GM19452 (cell line): Measurements from ENCODE around the gene HSD3B2.

Source experiments
- ATAC-seq: cut with Tn5 transposase; IDR thresholded peaks from one replicate; pipeline ENCODE4 v1.9.1; 2021; ENCODE audit not compliant: unreplicated experiment

Gene HSD3B2

GRCh38 chr1:119396982-119397381 is 18.0 kb upstream of the HSD3B2 start:
- ATAC-seq: no peak

- ATAC-seq: no peak
Observed at GRCh38 chr1:119397986-119398385, 17.0 kb upstream of the HSD3B2 start.

DNA sequence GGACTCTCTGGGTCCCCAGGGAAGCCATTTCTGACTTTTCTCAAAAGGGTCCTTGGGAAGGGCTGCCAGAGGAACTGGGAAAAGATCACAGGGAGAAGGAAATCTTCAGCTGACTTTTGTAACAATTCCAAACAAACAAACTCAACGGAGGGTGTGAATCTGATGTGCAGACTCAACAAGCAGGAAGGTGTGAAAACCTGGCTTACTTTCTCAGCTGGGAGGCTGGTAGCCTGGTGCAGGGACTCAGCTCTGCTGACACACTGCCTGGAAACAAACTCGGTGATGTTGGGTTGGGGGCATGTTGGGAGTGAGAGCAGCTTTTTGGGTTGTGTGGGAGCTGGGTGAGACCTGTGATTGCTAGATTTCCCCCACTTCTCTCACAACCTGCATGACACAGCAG is 10.2 kb upstream of the HSD3B2 start:
- ATAC-seq: no peak

DNA sequence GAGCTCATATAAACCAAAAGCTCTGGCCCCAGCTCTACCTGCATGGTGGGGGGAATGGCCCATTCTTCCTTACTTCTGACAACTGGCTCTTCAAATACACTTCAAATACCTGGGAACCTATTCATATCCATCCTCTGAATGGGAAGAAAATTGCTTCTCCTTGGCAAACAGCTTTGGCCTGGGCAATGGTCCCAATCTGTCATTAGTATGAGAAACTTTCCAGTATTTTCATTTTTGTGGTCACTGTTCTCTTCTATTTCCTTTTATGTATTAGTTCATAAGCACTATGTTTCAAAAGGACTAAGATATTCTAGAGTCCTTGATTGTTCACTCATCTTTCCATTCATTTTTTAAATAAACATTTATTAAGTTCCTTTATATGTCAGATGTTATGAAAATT is 5.2 kb upstream of the HSD3B2 start:
- ATAC-seq: no peak

DNA sequence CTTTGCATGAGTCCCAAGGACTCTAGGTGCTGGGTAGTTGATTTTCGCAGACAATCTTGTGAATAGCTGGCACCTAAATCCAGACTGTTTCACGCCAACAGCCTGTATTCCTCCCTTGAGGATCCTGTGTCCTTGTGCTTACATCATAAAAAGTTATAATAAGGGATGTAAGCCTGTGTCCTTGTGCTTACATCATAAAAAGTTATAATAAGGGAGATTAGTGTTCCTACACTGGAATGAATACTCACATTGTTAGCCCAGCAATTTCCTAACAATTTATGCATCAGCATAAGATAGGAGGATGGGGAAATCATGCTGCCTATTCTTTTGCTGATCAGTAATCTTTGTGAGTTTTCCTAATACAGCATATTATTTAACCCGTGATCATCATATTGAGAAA is 4.0 kb upstream of the HSD3B2 start:
- no peak for ATAC-seq

- no peak for ATAC-seq
Observed at GRCh38 chr1:119416006-119416640, 1.2 kb downstream of the HSD3B2 start.

DNA sequence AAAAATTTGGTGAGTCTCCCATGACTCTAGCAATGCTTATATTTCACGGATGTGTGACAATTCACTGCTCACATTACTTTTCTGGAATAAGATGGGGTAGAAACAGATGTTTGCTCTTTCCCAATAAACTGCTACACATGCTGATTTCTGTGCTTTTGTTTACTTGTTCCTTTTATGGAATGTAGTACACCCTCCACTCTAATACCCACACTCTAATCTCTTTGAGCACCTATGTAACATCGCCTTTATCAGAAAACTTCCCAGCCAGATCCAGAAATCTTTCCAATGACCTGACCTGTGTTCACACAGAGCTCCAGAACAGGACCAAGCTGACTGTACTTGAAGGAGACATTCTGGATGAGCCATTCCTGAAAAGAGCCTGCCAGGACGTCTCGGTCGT is 4.2 kb downstream of the HSD3B2 start:
- no peak for ATAC-seq

- ATAC-seq: no peak
Observed at GRCh38 chr1:119420638-119421037, 5.7 kb downstream of the HSD3B2 start.

GRCh38 chr1:119422631-119423030 is 7.7 kb downstream of the HSD3B2 start:
- ATAC-seq: no peak

GRCh38 chr1:119428991-119429390 is 14.0 kb downstream of the HSD3B2 start:
- no peak for ATAC-seq

DNA sequence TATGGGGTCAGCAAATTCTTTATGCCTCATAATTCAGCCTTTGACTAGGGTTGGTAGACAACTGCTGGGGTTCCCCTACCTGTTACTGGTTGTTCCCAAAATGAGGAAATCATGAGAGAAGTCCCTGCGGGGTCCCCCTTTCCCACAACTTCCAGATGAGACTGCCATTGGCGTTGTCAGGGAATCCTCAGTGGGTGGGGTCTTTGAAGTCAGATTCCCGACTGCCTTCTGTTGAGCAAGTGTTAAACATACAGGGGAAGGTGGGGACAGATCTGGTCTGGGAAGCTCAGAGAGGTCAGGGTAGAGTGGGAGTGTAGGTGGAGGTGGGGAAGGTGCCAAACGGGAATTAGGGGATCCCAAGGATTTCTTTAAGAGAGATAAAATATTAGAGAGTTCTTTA is 14.7 kb downstream of the HSD3B2 start:
- ATAC-seq: no peak

DNA sequence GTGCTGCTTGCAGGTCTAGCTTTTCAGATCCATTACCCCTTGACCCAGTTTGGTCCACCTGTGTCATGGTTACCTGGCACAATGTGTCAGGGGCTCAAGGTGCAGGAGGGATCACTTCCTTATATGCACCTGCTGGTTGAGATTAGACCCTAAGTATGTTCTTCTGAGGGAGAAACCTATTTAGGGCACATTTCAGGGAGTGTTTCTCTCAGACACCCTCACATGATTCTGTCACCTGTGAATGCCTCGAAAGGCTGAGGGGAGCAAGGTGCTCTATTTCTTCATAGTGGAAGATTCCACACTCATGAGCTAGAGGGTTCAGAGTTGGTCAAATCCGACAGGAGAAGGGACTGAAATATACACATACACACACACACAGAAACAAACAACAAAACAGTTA is 15.5 kb downstream of the HSD3B2 start:
- no peak for ATAC-seq

DNA sequence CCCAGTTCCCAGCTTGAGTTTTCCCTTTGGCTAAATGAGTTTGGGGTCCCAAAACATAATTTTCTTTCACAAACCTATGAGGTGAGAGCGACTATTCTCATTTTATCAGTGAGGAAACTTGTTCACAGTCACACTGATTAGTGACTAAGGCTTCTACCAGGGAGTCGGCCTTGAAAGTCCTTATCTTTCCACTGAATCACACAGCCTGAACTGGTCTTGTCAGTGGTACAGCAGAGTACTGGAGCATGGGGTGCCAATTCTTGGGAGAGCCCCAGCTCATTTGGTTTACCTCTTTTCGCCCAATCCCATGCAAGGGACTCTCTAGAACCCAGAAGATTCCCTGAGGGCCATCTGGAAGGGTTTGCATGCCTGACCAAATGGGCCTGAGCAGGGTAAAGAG is 16.9 kb downstream of the HSD3B2 start:
- no peak for ATAC-seq

DNA sequence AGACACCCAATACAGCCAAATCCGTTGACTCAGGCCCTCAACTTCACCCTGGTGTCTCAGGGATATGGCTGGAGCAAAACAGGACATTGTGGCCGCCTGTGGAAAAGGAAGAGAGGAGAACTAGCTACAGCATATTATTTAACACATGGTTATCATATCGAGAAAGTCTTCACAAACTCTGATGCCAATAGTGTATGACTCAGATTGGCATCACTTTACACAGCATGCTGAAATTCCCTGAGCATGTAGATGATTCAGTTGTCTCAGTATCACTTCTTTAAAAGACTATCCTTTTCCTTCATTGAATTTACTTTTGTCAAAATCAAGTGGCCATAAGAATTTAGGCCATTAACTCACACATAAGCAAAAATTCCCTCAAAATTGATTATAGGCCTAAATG is 20.1 kb downstream of the HSD3B2 start:
- no peak for ATAC-seq

DNA sequence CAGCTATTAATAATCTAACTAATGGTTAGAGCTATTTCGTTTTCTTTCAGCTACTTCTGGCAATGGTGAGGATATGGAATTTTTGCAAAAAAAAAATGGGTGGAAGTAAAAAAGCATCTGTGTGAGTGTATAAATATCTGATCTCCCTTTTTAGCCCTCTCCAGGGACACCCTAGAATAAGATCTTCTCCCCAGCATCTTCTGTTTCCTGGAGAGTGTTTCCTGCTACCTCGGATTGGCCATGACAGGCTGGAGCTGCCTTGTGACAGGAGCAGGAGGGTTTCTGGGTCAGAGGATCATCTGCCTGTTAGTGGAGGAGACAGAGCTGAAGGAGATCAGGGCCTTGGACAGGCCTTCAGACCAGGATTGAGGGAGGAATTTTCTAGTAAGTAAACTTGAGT is 23.8 kb downstream of the HSD3B2 start:
- ATAC-seq: no peak

DNA sequence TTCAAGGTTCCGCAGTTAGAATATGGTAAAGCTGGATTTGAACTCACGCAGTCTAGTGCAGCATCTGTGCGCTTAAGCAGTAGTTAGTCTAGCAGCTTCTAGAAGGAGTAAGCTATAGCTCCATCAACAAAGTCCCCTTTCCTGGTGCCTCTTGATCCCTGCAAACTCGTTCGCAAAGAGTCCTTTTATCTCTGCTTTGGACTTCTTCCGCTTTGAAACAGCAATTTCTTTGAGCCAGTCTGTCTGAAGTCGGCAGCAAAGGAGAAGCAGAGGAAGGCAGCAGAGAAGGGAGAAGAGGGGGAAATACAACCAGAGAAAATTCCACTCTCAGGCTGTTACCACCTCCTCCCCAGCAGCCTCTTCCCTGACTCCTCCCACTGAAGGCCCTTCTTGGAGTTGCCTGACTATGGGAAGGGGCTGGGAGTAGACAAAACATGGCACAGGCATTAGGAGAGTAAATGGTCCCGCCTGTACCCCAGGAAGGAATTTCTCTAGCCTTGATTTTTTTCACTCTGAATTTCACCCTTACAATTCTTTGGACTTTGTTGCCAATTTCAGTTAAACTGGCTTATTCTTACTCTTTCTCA is 25.9 kb downstream of the HSD3B2 start:
- ATAC-seq: no peak

- no peak for ATAC-seq
Observed at GRCh38 chr1:119442756-119443155, 27.8 kb downstream of the HSD3B2 start.

- ATAC-seq: no peak
Observed at GRCh38 chr1:119446321-119446720, 31.4 kb downstream of the HSD3B2 start.

DNA sequence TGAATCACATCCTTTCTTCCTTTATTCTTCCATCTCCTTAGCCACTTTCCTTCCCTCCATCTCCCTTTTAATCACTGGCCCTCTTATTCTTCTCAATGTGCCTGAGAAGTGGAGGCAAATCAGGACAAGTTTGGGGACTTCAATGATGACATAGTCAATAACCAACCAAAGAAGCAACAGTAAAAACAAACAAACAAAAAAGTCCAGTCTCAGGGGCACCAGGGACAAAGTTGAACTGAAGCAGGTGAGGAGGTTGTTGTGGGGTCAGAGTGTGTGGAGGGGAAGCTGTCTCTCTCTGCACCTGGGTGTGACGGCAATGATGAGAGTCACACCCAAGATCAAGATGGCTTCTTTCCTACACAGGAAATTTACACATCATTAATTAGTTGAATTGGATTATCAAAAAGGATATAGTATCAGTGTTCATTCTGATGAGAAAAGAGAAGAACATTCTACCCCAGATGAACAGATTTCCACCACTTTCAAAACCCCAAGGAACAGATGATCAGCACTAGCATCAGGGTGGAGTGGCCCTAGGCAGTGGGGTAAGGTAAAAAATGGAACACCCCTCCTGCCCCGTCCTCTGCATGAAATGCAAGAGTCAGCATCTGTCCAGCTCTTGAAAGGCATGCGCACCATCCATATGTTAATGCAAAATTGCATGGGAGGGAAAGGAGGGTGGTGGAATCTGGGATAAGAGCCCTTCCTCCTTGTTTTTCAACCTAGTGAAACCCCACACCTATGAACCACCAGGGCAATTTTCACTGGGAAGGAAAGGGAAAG is 32.6 kb downstream of the HSD3B2 start:
- no peak for ATAC-seq

DNA sequence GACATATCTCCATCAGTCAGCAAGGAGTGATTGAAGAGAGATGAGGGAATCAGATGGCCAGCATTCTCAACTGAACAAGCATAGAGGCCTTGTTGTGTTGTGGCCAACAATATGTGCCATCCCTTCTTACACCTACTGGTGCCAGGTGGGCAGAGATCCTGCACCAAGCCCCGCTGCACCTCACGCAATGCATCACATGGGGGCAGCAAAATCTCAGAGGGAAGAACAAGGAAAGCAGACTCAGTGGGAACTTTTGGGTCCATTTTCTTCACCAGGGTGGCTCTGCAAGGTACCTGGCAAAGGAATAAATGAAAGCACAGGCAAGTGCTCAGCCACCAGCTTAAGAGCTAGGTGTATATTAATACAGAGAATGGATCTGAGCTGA is 33.2 kb downstream of the HSD3B2 start:
- no peak for ATAC-seq

GRCh38 chr1:119449971-119450370 is 35.0 kb downstream of the HSD3B2 start:
- no peak for ATAC-seq

- ATAC-seq: no peak
Observed at GRCh38 chr1:119451158-119451557, 36.2 kb downstream of the HSD3B2 start.
